NOMO-1 treated with dmso at 0.1 percent for 144 hours (cell line): ENCODE data around the gene TLR10.
"Not testable (repeated sequence)": the region's sequence is repeated elsewhere in the genome, so short reads cannot be mapped to it uniquely, and the experiment has no call there.

Source experiments
- DNase-seq: peaks from one replicate; lab custom pipeline; 2025; ENCODE audit not compliant: unreplicated experiment; lab: John Stamatoyannopoulos, UW

Gene TLR10

DNA sequence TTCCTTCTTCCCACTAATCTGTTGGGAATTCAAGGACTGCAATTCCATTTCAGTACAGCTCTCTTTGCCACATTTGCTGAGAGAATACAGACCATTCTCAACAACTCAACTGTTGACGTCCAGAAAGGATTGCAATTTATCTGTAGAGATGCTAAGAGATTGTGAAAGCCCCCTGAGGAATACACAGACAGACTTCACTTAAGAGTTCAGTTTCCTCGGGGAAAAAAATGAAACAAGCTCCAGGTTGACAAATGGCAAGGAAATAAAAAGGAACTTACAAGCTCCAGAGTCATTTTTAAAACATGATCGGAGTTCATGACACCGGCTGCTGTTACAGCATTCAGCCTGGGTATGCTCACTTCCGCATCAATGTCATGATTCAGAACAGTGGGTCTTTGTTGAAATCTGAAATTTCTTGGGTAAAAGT lies 13.8 kb downstream of the TLR10 start:
- DNase-seq, result peak; percentile 9

DNA sequence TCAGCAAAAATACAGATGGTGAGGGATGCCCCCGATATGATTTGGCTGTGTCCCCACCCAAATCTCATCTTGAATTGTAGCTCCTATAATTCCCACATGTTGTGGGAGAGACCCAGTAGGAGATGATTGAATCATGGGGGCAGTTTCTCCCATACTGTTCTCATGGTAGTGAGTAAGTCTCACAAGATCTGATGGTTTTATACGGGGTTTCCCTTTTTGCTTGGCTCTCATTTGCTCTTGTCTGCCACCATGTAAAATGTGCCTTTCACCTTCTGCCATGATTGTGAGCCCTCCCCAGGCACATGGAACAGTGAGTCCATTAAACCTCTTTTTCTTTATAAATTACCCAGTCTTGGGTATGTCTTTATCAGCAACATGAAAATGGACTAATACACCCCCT lies 15.8 kb downstream of the TLR10 start:
- not testable (repeated sequence) for DNase-seq

DNA sequence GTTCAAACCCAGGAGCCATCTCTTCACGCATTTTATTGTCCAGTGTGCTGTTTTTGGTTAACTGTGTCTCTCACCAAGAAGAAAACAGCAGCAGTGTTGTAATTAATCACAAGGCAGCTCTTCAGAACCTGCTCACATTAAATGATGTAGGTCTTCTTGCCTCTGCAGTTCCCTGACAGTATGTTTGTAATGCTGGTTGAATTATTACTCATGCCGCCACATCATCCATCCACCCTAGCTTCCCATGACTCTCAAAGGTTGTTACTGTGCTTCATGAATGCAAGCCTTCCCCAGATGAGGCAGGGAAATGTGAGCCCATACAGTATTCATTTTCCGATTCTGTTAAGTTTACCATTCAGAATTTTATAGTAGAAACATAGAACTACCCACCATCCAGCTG lies 17.4 kb downstream of the TLR10 start:
- no peak for DNase-seq

DNA sequence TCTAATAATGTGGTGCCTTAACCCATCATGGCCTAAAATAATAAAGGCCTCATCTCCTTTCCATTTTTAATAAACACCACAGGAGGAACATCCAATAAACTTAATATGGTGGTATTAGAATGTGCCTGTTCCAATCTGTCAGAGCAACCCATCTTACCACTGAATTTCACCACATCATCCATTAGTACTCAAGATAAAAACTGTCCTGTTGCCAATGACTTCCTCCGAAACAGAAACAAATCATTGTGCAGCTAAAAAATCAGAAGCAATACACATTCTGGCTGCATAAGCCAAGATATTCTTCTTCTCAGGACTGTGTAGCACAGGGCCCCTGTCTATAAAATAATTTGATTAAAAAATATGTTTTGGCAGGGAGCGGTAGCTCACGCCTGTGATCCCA lies 18.5 kb downstream of the TLR10 start:
- DNase-seq, result peak; percentile 21

DNA sequence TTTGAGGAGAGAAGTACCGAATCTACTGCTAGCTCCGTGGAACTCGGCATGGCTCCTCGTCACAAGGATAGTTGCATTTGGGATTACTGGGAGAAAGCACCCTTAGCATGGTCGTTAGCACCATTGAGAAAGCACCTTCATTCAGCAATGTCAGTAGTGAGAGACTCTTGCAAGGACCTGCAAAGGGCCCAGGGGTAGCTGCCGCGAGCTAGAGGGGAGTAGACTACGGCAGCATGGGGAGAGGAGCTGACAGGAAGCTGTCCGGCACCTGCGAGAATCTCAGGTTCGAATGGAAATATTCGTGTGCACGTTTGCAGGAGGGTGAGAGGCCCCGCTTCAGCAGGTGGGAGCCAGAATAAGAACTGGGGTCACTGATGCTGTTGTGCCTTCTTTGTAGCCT lies 20.2 kb downstream of the TLR10 start:
- no peak for DNase-seq

DNA sequence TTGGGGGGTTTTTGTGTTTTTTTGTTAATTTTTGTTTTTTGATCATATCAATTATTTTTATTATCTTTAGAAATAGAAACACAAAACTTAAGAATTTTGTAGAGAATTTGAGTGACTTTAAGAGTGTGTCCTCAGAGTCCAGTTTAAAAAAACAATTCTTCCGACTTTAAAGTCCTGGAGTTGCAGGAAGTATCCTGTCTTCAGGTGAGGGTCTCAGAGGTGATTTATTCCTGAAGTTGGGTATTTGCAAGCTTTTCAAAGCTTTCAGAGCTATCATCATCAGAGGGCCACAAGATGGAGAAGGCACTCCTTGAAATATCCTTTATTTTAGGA lies 23.0 kb downstream of the TLR10 start:
- DNase-seq, result no peak

DNA sequence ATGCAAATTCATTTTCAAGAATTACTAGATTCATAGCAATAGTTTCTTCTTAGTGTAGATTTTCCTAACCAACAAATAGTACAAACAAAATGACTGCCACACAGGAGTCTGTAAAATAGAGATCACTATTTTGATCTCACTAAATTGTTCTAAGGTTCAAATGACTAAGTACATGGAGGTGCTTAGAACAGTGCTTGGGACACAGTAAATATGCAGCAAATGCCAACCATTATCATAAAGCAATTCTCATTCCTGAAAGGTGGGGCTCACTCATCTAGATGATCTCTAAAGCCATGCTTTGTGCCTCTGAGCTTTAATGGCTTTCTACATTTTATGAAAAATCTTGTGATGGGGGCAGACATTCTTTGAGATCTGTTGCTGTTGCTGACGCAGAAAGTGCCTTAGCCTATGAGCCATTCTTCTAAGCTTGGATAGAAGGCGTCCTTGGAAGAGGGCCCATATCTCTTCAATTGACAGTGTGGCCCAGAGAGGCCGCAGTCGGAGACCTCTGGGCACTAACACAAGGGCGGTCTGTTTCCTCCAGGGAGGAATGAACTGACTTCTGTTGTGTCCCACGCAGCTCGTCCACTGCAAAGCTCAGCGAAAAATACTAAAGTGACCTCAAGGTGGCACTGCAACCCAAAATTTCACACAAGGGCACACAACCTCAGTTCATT lies 23.5 kb downstream of the TLR10 start:
- peak; percentile 15 for DNase-seq

DNA sequence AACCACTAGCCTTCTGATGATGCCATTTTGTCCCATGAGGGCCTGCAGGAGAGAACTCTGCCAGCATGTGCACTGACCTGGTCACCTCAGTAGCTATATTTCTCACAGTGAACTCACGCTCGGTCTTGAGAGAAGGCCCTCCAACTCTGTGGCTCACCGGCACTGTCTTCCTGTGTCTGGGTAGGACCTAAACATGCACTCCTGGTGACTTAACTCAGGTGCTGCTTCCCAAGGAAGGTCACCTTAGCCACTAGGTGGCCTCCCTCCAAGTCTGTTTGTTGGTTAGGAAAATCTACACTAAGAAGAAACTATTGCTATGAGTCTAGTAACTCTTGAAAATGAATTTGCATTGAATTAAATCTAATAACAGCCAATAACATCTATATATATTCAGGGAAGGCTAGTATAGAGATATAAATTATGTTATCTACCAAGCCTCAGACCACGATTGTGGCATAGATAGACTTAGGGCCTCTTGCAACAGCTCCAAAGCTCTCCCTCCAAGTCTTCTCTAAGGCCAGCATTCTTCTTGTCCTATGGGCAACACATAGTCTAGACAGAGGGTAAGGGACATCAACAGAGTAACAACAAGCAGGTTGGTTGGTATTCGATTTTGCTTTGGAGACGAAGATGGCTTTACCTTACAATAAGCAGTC lies 24.7 kb downstream of the TLR10 start:
- no peak for DNase-seq

DNA sequence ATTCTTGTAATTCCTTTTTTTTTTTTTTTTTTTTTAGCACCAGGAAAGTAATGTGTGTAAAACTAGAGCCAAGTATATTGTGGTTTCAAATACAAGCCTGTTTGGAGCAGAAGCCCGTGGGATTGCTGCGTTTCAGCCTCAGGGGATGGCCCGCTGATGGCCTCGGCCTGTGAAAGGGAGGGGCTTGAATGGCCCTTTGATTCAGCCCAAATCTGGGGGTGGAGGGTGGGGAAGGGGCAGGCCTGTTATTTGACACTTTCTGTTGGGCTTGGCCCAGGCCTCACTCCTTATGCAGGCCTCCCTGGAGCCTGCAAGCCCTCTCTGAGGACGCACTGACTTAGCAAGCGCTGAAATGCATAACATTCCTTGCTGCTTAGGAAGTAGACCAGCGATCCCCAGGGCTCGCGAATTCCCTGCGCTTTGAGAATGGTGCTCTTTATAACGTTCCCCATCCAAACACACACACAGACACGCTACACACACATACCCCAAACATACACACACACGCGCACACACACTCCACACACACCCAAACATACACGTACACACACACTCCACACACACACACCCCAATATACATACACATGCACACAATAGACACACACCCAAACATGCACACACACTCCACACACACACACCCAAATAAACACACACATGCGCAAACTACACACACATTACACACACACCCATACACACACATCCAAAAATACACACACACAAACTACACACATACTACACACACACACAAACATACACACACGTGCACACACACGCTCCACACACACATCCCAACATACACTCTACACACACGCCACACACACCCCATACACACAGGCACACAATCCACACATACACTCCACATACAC lies 29.6 kb downstream of the TLR10 start:
- no peak for DNase-seq

DNA sequence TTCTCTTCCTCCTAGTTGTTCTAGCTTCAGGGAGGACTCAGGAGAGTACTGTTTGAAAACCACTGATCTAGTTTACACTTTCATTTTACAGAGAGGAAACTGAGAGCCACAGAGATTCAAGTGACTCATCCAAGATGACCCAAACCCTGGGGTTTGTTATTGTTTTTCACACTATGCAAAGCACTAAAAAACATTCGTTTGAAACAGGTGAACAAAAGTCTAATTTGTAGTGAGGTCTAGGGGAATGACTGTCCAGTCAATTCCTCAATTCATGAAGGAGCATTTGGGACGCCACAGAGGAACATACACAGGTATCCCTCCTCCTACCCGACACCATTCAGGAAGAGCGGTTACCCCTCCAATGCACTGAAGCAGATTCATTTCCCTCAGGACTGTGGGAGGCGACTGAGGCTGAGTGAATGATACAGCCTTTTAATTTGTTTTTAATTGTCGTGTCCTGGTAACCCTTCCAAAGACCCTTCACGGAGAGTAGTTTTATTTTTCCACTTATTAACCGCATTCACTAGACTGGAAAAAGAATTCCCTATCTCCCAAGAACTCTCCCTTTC lies 30.3 kb downstream of the TLR10 start:
- DNase-seq, result no peak

DNA sequence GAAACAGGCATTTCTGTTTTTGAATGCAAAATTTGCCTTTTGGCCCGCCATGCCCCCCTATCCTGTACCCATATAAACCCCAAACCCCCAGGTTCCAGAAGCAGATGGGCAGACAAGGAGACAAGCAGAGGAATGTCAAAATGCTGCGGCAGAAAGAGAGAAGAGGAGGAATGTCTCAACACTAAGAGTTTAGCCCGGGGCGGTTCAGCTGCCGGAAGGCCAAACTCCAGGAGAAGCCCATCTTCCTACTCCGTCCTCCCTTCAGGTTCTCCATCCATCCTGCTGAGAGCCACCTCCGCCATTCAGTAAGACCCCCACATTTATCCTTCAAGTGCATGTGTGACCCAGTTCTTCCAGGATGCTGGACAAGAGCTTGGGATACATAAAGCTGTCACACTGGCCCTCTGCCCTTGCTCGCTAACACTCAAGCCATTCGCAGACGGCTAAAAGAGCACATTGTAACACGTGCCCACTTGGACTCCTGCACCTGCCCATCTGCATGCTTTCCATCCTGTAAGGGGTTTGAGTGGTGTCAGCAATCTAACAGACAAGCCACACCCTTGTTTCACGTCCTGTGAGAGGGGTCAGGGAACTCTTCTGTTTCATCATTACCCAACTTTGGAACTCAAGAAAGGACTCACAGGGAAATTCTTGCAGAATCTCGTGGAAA lies 31.3 kb downstream of the TLR10 start:
- DNase-seq, result no peak

DNA sequence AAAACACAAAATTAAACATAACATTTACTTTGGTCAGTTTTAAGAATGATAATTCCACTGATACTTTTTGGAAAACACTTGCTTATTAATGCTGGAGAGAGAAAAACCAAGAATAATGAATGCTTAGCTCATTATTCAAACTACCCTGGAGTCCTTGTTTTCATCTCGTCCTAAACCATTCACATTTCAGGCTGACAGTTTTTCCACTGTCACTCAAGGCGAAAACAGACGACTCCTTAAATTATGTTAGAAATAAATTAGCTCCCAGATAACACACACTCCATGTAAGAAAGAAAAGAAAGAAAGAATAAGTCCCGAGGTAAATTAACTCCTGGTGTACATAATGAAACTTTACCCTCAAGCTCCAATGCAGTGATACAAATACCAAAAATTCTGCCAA lies 33.5 kb downstream of the TLR10 start:
- no peak for DNase-seq

DNA sequence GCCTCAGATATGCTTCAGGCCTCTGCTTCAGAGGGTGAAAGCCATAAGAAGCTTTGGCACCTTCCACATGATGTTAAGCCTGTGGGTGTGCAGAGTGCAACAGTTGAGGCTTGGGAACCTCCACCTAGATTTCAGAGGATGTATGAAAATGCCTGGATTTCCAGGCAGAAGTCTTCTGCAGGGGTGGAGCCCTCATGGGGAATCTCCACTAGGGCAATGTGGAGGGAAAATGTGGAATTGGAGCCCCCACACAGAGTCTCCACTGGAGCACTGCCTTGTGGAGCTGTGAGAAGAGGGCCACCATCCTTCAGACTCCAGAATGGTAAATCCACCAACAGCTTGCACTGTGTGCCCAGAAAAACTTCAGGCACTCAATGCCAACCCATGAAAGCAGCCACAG lies 35.2 kb downstream of the TLR10 start:
- DNase-seq, result no peak

DNA sequence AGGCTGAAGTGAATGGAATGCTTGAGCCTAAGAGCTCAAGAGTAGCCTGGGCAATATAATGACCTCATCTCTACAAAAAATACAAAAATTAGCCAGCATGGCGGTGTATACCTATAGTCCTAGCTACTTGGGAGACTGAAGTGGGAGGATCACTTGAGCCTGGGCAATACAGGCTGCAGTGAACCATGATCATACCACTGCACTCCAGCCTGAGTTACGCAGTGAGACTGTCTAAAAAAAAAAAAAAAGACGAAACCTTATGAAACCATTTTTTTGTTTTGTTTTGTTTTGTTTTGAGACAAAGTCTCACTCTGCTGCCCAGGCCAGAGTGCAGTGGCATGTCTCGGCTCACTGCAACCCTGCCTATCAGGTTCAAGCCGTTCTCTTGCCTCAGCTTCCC lies 36.9 kb downstream of the TLR10 start:
- DNase-seq, result no peak

DNA sequence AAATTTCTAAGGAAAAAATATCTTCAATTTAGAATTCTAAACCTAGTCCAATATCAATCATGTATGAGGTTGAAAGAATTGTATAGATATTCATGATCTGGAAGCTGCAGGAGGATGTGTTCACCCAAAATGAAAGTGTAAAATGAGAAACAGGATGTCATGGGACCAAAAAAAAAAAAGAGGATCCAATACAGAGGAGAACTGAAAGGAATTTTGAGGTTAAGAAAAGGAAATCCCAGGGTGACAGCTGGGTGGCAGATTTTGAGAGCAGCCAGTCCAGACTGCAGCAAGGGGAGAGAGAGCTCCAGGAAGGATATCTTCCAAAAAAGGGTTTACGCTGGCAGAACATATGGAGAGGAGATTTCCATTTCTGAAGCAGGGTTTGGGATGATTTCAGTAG lies 38.9 kb downstream of the TLR10 start:
- no peak for DNase-seq

DNA sequence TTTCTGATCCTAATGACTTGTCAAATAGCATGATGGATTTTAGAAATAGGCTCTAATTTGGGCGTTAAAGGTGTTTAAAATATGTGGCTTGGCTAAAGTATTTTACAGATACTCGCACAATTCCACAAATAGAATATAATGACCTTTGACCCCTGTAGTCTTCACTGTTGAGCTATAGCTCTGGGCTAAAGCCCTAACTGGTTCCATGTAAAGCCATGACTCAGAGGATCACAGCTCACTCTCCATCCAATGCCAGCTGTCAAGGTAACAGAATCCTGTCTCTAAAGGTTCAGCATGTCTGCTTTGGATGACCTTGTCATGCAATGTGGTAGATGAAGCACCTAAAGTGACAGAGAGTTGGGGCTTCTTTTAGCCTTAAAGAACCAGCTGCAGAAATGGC lies 42.5 kb downstream of the TLR10 start:
- DNase-seq, result no peak

DNA sequence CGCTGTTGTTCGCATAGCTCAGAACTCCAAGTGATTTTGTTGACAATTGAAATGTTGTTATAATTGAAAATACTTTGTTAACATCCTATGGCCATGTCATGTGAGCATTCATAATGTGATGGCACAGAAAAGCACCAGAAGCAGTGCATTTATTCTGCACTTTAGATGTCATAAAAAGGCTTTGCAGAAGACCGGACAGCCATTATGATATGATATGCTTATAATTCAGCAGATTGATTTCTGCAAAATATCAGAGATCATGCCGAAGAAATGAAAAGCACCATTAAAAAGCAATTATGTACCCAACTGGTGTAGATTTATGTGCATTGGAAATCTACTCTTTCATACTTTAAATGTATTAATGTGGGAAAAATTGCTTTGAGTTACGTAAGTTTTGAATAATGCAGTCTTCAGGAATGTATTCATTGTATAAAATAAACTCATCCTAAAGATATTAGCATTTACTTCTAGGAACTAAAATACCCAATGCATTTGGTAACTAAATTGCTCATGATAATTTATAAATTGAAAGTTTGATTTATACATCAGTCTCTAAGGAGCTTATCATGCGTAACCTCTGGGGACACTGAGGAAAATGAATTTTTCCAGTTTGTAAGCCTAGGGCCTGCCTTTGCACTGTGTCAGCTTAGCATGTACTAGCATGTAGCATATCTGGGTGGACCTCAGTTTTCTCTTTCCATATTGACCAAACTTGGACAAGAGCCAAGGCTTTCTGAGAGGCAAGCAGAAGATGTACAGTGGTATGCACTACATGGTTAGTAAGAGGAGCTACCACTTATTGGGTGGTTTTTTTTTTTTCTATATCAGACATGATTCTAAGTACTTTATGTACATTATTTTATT lies 43.6 kb downstream of the TLR10 start:
- DNase-seq, result no peak

DNA sequence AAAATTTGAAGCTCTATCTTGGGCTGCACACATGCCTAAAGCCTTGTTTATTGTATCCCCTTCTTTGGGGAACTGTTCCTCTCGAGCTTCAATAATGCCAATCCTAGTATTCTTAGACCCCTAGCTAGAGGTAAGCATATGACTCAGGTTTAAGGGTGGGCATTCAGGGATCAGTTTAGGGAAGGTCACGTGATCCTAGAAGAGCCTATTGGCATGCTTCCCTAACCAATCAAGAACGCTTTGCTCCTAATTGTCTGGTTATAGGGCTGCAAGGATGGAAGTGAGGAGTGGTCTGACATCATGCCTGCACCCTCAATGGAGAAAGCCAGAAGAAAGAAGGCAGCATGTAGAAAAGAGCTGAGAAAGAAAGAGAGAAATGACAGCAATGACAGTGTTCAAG lies 46.9 kb downstream of the TLR10 start:
- DNase-seq, result no peak

DNA sequence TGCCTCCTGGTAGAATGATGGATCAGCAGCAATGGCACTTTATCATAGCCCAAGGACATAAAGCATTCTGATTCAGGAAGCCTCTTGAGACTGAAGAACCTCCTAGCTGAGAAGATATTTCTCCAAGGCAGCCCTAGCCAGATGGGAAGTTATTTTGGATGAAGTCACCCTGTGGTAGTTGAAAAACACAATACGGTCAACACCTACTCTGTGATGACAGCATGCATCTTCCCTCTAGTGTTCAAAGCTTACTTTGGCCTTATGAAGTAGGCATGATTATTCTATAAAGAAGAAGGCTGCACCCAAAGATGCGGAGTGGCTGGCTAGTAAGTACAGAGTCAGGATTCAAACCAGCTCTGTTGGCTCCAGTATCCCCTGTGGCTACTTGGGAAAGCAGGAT lies 47.9 kb downstream of the TLR10 start:
- no peak for DNase-seq

DNA sequence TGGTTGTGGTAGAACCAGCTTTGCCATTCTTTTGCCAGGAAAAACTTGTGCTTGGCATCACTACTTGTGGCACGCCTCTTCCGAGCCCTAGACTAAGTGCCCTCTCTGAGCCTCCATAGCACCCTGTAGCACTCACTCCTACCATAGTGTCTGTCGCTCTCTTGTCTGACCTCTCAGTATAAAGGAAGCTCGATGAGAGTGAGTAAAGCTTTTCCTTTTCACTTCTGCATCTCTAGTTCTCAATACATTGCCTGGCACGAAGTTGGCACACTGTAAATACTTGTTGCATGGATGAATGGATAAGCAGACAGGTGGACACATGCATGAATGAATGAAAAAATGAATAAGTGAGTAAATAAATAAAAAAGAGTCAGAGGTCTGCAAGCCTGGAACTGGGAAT lies 48.3 kb downstream of the TLR10 start:
- no peak for DNase-seq
